A673 (cell line): ENCODE data around the gene DRAM1. TPM values are rescaled to one million over a fixed set of nuclear protein-coding genes. Genes with fewer than 3 reads are reported as not detected.

Experiments used
- BruUV-seq: library from RNA; stranded (reverse); fragments of 400-500 nt; replicated peaks from 2 replicates; lab custom pipeline; 2021; lab: Mats Ljungman, UMichigan
- CTCF ChIA-PET: fragments of 300-600 bp; sonication (Branson Sonifier 250); formaldehyde crosslinking; loops from one replicate; lab custom pipeline; 2022; ENCODE audit warnings: antibody characterized with exemption; lab: Charles Lee
- POLR2A ChIA-PET: fragments of 300-600 bp; sonication (Branson Sonifier 250); formaldehyde crosslinking; loops from one replicate; lab custom pipeline; 2022; ENCODE audit warnings: antibody characterized with exemption; ENCODE audit not compliant: low non-redundant PET; lab: Charles Lee
- DNase-seq: peaks from one replicate; pipeline ENCODE4 v3.0.0-alpha.2; 2015; ENCODE audit warnings: low spot score
- H3K27ac ChIP-seq: fragments of 200-600 bp; sonication (generic); 2 replicates; pipeline ENCODE4 v1.5.1; 2016; ENCODE audit warnings: mixed run types, low read depth, mild to moderate bottlenecking, mixed read lengths, antibody characterized with exemption, low read length; ENCODE audit not compliant: poor library complexity, severe bottlenecking
- H3K27me3 ChIP-seq: fragments of 200-600 bp; sonication (generic); replicated peaks from 2 replicates; pipeline ENCODE4 v1.6.1; 2017; ENCODE audit warnings: mixed run types, low read depth, mild to moderate bottlenecking, mixed read lengths, antibody characterized with exemption, low read length; ENCODE audit not compliant: insufficient read depth, poor library complexity
- H3K36me3 ChIP-seq: fragments of 200-600 bp; sonication (generic); 2 replicates; pipeline ENCODE4 v1.6.1; 2016; ENCODE audit warnings: mixed run types, mild to moderate bottlenecking, mixed read lengths, antibody characterized with exemption, low read length; ENCODE audit not compliant: insufficient read depth, poor library complexity, severe bottlenecking
- H3K4me1 ChIP-seq: fragments of 200-600 bp; sonication (generic); 2 replicates; pipeline ENCODE4 v1.6.1; 2017; ENCODE audit warnings: mixed run types, mild to moderate bottlenecking, mixed read lengths, antibody characterized with exemption, low read length; ENCODE audit not compliant: insufficient read depth, poor library complexity, severe bottlenecking
- H3K4me3 ChIP-seq: fragments of 200-600 bp; sonication (generic); 2 replicates; pipeline ENCODE4 v1.5.1; 2016; ENCODE audit warnings: low read depth, mixed run types, mild to moderate bottlenecking, mixed read lengths, low read length; ENCODE audit not compliant: poor library complexity, severe bottlenecking
- H3K9me3 ChIP-seq: fragments of 200-600 bp; sonication (generic); 2 replicates; pipeline ENCODE4 v1.6.1; 2016; ENCODE audit warnings: mixed run types, low read depth, mild to moderate bottlenecking, mixed read lengths, antibody characterized with exemption, low read length; ENCODE audit not compliant: poor library complexity, severe bottlenecking
- CTCF ChIP-seq: fragments of 300-800, 200-600 bp; sonication (generic); conservative IDR thresholded peaks from 2 replicates; pipeline ENCODE4 v1.5.1; 2017; ENCODE audit warnings: low read depth, mild to moderate bottlenecking, antibody characterized with exemption, low read length, moderate library complexity, mixed read lengths
- EZH2 ChIP-seq: fragments of 200-600 bp; sonication (generic); IDR thresholded peaks from 2 replicates; pipeline ENCODE4 v1.6.1; 2017; ENCODE audit warnings: borderline replicate concordance, low read depth, mild to moderate bottlenecking, mixed read lengths, antibody characterized with exemption, low read length; ENCODE audit not compliant: poor library complexity, severe bottlenecking
- intact Hi-C: fragments of 100-400 bp; cut with micrococcal nuclease; formaldehyde crosslinking; loops from one replicate; pipeline ENCODE4 v1.10.0; 2022; ENCODE audit not compliant: unreplicated experiment
- total RNA-seq: library from RNA; stranded (reverse); gene quantifications from 2 replicates; pipeline ENCODE4 v1.2.3, GENCODE V29; 2021

The DRAM1 gene
- total RNA-seq, 1 experiment from 2014 or later, result 10.5 TPM

- TF ChIP-seq EZH2 (no peak), CTCF (no peak)
- Histone ChIP-seq H3K4me3 (no peak overlapping the region), H3K36me3 (no peaks in the 10 kb centered on the region), H3K27ac (no peak overlapping the region), H3K9me3 (no peaks in the 10 kb centered on the region), H3K4me1 (no peaks in the 10 kb centered on the region), H3K27me3 (no peaks in the 10 kb centered on the region)
- POLR2A ChIA-PET, result no interaction called here
- no TSS peak for BruUV-seq
- CTCF ChIA-PET, result no interaction called here
- intact Hi-C loops, result no loop called here
- no peak for DNase-seq
Measured at GRCh38 chr12:101901777-101902176, 24.4 kb downstream of the DRAM1 start.

- Histone ChIP-seq H3K27ac (no peak overlapping the region), H3K27me3 (no peaks in the 10 kb centered on the region), H3K36me3 (no peaks in the 10 kb centered on the region), H3K9me3 (no peaks in the 10 kb centered on the region), H3K4me1 (no peaks in the 10 kb centered on the region), H3K4me3 (no peak overlapping the region)
- no peak for DNase-seq
- no peak for TF ChIP-seq CTCF
- no peak for TF ChIP-seq EZH2
- intact Hi-C loops, result no loop called here
- no TSS peak for BruUV-seq
- ChIA-PET POLR2A (no interaction called here), CTCF (no interaction called here)
Measured at GRCh38 chr12:101902641-101903040, 25.3 kb downstream of the DRAM1 start.

- Histone ChIP-seq H3K4me3 (no peak overlapping the region), H3K36me3 (no peaks in the 10 kb centered on the region), H3K4me1 (no peaks in the 10 kb centered on the region), H3K9me3 (no peaks in the 10 kb centered on the region), H3K27ac (no peak overlapping the region), H3K27me3 (no peaks in the 10 kb centered on the region)
- no peak for TF ChIP-seq CTCF
- no peak for TF ChIP-seq EZH2
- CTCF ChIA-PET, result interaction anchor here (0.5 kb wide), 1 partner anchor 20 kb away, joined by 7 read pairs; no protein-coding TSS in a partner anchor
- intact Hi-C loops, result no loop called here
- BruUV-seq, result no TSS peak
- POLR2A ChIA-PET, result no interaction called here
- DNase-seq, result no peak
Measured at GRCh38 chr12:101906226-101906625, 28.8 kb downstream of the DRAM1 start.
